Fibroblast of villous mesenchyme (primary cell): Measurements from ENCODE around the gene MC3R. TPM values are rescaled to one million over a fixed set of nuclear protein-coding genes. Genes with fewer than 3 reads are reported as not detected.

Experiments used
- DNase-seq: peaks from one replicate; pipeline ENCODE4 v3.0.0-alpha.2; 2010; ENCODE audit warnings: low read depth
- H3K4me3 ChIP-seq: 2 replicates; pipeline ENCODE4 v1.5.1; 2011; ENCODE audit warnings: low read depth, mild to moderate bottlenecking, low read length
- CTCF ChIP-seq: IDR thresholded peaks from 2 replicates; pipeline ENCODE4 v1.5.1; 2012; ENCODE audit warnings: low read depth, mild to moderate bottlenecking, low read length; ENCODE audit not compliant: insufficient read depth
- total RNA-seq: library from RNA; depleted of rRNA; stranded (reverse); fragments of >200 nt; gene quantifications from 2 replicates; pipeline ENCODE4 v1.2.3, GENCODE V29; 2012

MC3R gene
- total RNA-seq, 1 donor: not detected

GRCh38 chr20:56271974-56272373, 23.4 kb downstream of the MC3R start:
- no peak overlapping the region for H3K4me3 ChIP-seq
- no peak for DNase-seq
- no peak for TF ChIP-seq CTCF

GRCh38 chr20:56273491-56273890, 25.0 kb downstream of the MC3R start:
- H3K4me3 ChIP-seq: no peak overlapping the region
- no peak for DNase-seq
- TF ChIP-seq CTCF: no peak

- no peak for DNase-seq
- TF ChIP-seq CTCF: no peak
- no peak overlapping the region for H3K4me3 ChIP-seq
Measured at GRCh38 chr20:56274156-56274555, 25.6 kb downstream of the MC3R start.

- no peak for TF ChIP-seq CTCF
- no peak overlapping the region for H3K4me3 ChIP-seq
- DNase-seq: no peak
Measured at GRCh38 chr20:56278196-56278595, 29.7 kb downstream of the MC3R start.

GRCh38 chr20:56285496-56285895, 37.0 kb downstream of the MC3R start:
- peak; percentile 0 for DNase-seq
- TF ChIP-seq CTCF: no peak
- H3K4me3 ChIP-seq: no peak overlapping the region

- no peak for TF ChIP-seq CTCF
- no peak overlapping the region for H3K4me3 ChIP-seq
- DNase-seq: no peak
Measured at GRCh38 chr20:56289652-56290051, 41.1 kb downstream of the MC3R start.

GRCh38 chr20:56299362-56299761, 50.8 kb downstream of the MC3R start:
- no peak for TF ChIP-seq CTCF
- no peak for DNase-seq

More at GRCh38 chr20:56299362-56299761, 50.8 kb downstream of the MC3R start:
- H3K4me3 ChIP-seq: no peak overlapping the region
